Stimulated activated CD4-positive, alpha-beta T cell treated with anti-CD3 and anti-CD28 coated beads, Interleukin-4, amount 100 ng/mL, for 4 hours (primary cell): ENCODE results near the gene DUSP15.
"Not testable (repeated sequence)": the region's sequence is repeated elsewhere in the genome, so short reads cannot be mapped to it uniquely, and the experiment has no call there.

Source experiments
- DNase-seq, 2 experiments: peaks; one replicate each; pipeline ENCODE4 v3.0.0-alpha.2; 2020

DUSP15 gene

GRCh38 chr20:31869942-31870725 lies at the start of gene DUSP15, which contains the start of gene TTLL9:
TSS of gene DUSP15 (minus strand) at chr20:31870527. CDS start at chr20:31870337, 190 bp downstream.
TSS of gene TTLL9 (plus strand) at chr20:31870634. CDS start at chr20:31871127, 493 bp downstream.
- no peak for DNase-seq

- no peak for DNase-seq
Measured at GRCh38 chr20:31919410-31920155, 49.3 kb upstream of the DUSP15 start.

- no peak for DNase-seq
Measured at GRCh38 chr20:31918466-31919105, 48.3 kb upstream of the DUSP15 start.

GRCh38 chr20:31917962-31918412 lies 47.7 kb upstream of the DUSP15 start:
- DNase-seq: not testable (repeated sequence)

GRCh38 chr20:31916708-31917107 lies 46.4 kb upstream of the DUSP15 start:
- DNase-seq: no peak

- DNase-seq: no peak
Measured at GRCh38 chr20:31915491-31916280, 45.4 kb upstream of the DUSP15 start.

GRCh38 chr20:31914170-31914569 lies 43.8 kb upstream of the DUSP15 start:
- DNase-seq: no peak

- no peak for DNase-seq
Measured at GRCh38 chr20:31913431-31914157, 43.3 kb upstream of the DUSP15 start.

GRCh38 chr20:31910071-31910803 lies 39.9 kb upstream of the DUSP15 start:
- no peak for DNase-seq

GRCh38 chr20:31909253-31910070 lies 39.1 kb upstream of the DUSP15 start:
- no peak for DNase-seq

GRCh38 chr20:31908424-31908823 lies 38.1 kb upstream of the DUSP15 start:
- DNase-seq: no peak

- no peak for DNase-seq
Measured at GRCh38 chr20:31908016-31908415, 37.7 kb upstream of the DUSP15 start.

GRCh38 chr20:31907046-31907445 lies 36.7 kb upstream of the DUSP15 start:
- DNase-seq: no peak

- no peak for DNase-seq
Measured at GRCh38 chr20:31906001-31906400, 35.7 kb upstream of the DUSP15 start.

- no peak for DNase-seq
Measured at GRCh38 chr20:31903627-31904386, 33.5 kb upstream of the DUSP15 start.

- no peak for DNase-seq
Measured at GRCh38 chr20:31901615-31902014, 31.3 kb upstream of the DUSP15 start.

GRCh38 chr20:31897541-31897940 lies 27.2 kb upstream of the DUSP15 start:
- no peak for DNase-seq

GRCh38 chr20:31896049-31896448 lies 25.7 kb upstream of the DUSP15 start:
- DNase-seq: no peak

GRCh38 chr20:31894980-31895675 lies 24.8 kb upstream of the DUSP15 start:
- DNase-seq: no peak
